WTC11 (cell line): ENCODE measurements around the gene SH3D19. TPM values are rescaled to one million over a fixed set of nuclear protein-coding genes. Genes with fewer than 3 reads are reported as not detected.

Experiments
- ATAC-seq: fragments of 200-7000 bp; cut with Tn5 transposase; 2 replicates; pipeline ENCODE4 v1.10.0; 2021; ENCODE audit warnings: mild to moderate bottlenecking, moderate library complexity
- CTCF ChIA-PET: fragments of 300-600 bp; sonication (Branson Sonifier 250); formaldehyde crosslinking; loops from one replicate; lab custom pipeline; 2021; ENCODE audit warnings: antibody characterized with exemption; lab: Charles Lee
- POLR2A ChIA-PET: fragments of 350-600 bp; sonication (Branson Sonifier 250); formaldehyde crosslinking; loops from one replicate; lab custom pipeline; 2021; ENCODE audit warnings: antibody characterized with exemption; lab: Charles Lee
- DNase-seq: peaks from one replicate; pipeline ENCODE4 v3.0.0; 2021; ENCODE audit warnings: low spot score
- H3K27ac Mint-ChIP-seq: 2 replicates; pipeline ENCODE4 v1.8.0; 2021; ENCODE audit warnings: mixed read lengths
- H3K27me3 Mint-ChIP-seq: 2 replicates; pipeline ENCODE4 v1.8.0; 2021; ENCODE audit warnings: low read depth, mild to moderate bottlenecking, moderate library complexity, mixed read lengths
- H3K36me3 Mint-ChIP-seq: 2 replicates; pipeline ENCODE4 v1.8.0; 2021; ENCODE audit warnings: mixed read lengths
- H3K4me1 Mint-ChIP-seq: 2 replicates; pipeline ENCODE4 v1.8.0; 2022; ENCODE audit warnings: mixed read lengths
- H3K4me3 Mint-ChIP-seq: 2 replicates; pipeline ENCODE4 v1.8.0; 2021; ENCODE audit warnings: mild to moderate bottlenecking, moderate library complexity, mixed read lengths
- H3K9me3 Mint-ChIP-seq: 2 replicates; pipeline ENCODE4 v1.8.0; 2021; ENCODE audit warnings: mixed read lengths
- EMX1 ChIP-seq: fragments of 250-450 bp; sonication (Bioruptor Pico); IDR thresholded peaks from 2 replicates; pipeline ENCODE4 v1.8.0; 2021; ENCODE audit warnings: mild to moderate bottlenecking
- ESRRA ChIP-seq: sonication (generic); formaldehyde crosslinking; IDR thresholded peaks from 2 replicates; pipeline ENCODE4 v1.8.1; 2022; ENCODE audit warnings: mild to moderate bottlenecking, missing genetic modification reagents, borderline replicate concordance
- GTF2I ChIP-seq: fragments of 250-450 bp; sonication (Bioruptor Pico); conservative IDR thresholded peaks from 2 replicates; pipeline ENCODE4 v1.4.0; 2021; ENCODE audit warnings: mild to moderate bottlenecking
- HMGA2 ChIP-seq: fragments of 250-450 bp; sonication (Bioruptor Pico); IDR thresholded peaks from 2 replicates; pipeline ENCODE4 v1.4.0; 2021; ENCODE audit warnings: mild to moderate bottlenecking, moderate library complexity
- JUN ChIP-seq: sonication (generic); formaldehyde crosslinking; IDR thresholded peaks from 2 replicates; pipeline ENCODE4 v1.8.0; 2023; ENCODE audit warnings: mild to moderate bottlenecking, missing genetic modification reagents
- KAT7 ChIP-seq: sonication (generic); formaldehyde crosslinking; IDR thresholded peaks from 2 replicates; pipeline ENCODE4 v1.8.1; 2023; ENCODE audit warnings: missing genetic modification reagents, mild to moderate bottlenecking, borderline replicate concordance
- NFATC4 ChIP-seq: fragments of 250-450 bp; sonication (Bioruptor Pico); IDR thresholded peaks from 2 replicates; pipeline ENCODE4 v1.9.0; 2021; ENCODE audit warnings: mild to moderate bottlenecking
- NFE2L1 ChIP-seq: sonication (generic); formaldehyde crosslinking; IDR thresholded peaks from 2 replicates; pipeline ENCODE4 v1.8.1; 2023; ENCODE audit warnings: missing genetic modification reagents
- NFYB ChIP-seq: sonication (generic); formaldehyde crosslinking; conservative IDR thresholded peaks from 2 replicates; pipeline ENCODE4 v1.8.0; 2022; ENCODE audit warnings: low read depth, missing genetic modification reagents
- NR2C2 ChIP-seq: sonication (generic); formaldehyde crosslinking; IDR thresholded peaks from 2 replicates; pipeline ENCODE4 v1.8.0; 2022; ENCODE audit warnings: mild to moderate bottlenecking, missing genetic modification reagents
- RELA ChIP-seq: sonication (generic); formaldehyde crosslinking; IDR thresholded peaks from 2 replicates; pipeline ENCODE4 v1.8.1; 2022; ENCODE audit warnings: missing genetic modification reagents, mild to moderate bottlenecking, borderline replicate concordance
- SMAD4 ChIP-seq: sonication (generic); formaldehyde crosslinking; IDR thresholded peaks from 2 replicates; pipeline ENCODE4 v1.8.0; 2022; ENCODE audit warnings: mild to moderate bottlenecking, missing genetic modification reagents
- TEAD1 ChIP-seq: sonication (generic); formaldehyde crosslinking; IDR thresholded peaks from 2 replicates; pipeline ENCODE4 v1.8.0; 2022; ENCODE audit warnings: mild to moderate bottlenecking, missing genetic modification reagents
- ZNF121 ChIP-seq: sonication (generic); formaldehyde crosslinking; IDR thresholded peaks from 2 replicates; pipeline ENCODE4 v1.8.0; 2023; ENCODE audit warnings: missing genetic modification reagents
- ZNF219 ChIP-seq: sonication (generic); formaldehyde crosslinking; IDR thresholded peaks from 2 replicates; pipeline ENCODE4 v1.8.0; 2023; ENCODE audit warnings: missing genetic modification reagents, mild to moderate bottlenecking, borderline replicate concordance
- ZNF416 ChIP-seq: fragments of 250-450 bp; sonication (Bioruptor Pico); IDR thresholded peaks from 2 replicates; pipeline ENCODE4 v1.9.0; 2021; ENCODE audit warnings: mild to moderate bottlenecking, inconsistent platforms
- total RNA-seq: library from RNA; stranded (reverse); gene quantifications from 3 replicates; pipeline ENCODE4 v1.2.3, GENCODE V29; 2021
- TF ChIP-seq, protein P1 (sequence below): sonication (generic); formaldehyde crosslinking; IDR thresholded peaks from 2 replicates; pipeline ENCODE4 v1.8.1; 2022; ENCODE audit warnings: mild to moderate bottlenecking, missing genetic modification reagents, moderate library complexity, borderline replicate concordance
- TF ChIP-seq, protein P2 (sequence below): sonication (generic); formaldehyde crosslinking; conservative IDR thresholded peaks from 2 replicates; pipeline ENCODE4 v1.8.1; 2022; ENCODE audit warnings: mild to moderate bottlenecking, missing genetic modification reagents
- TF ChIP-seq, protein P3 (sequence below): sonication (generic); formaldehyde crosslinking; IDR thresholded peaks from 2 replicates; pipeline ENCODE4 v1.8.1; 2023; ENCODE audit warnings: mild to moderate bottlenecking, moderate library complexity, missing genetic modification reagents
- TF ChIP-seq, protein P4 (sequence below): sonication (generic); formaldehyde crosslinking; IDR thresholded peaks from 2 replicates; pipeline ENCODE4 v1.8.1; 2022; ENCODE audit warnings: missing genetic modification reagents, borderline replicate concordance
- TF ChIP-seq, protein P5 (sequence below): fragments of 250-450 bp; sonication (Bioruptor Pico); IDR thresholded peaks from 2 replicates; pipeline ENCODE4 v1.9.0; 2021; ENCODE audit warnings: moderate library complexity, mild to moderate bottlenecking, inconsistent platforms, borderline replicate concordance
- TF ChIP-seq, protein P6 (sequence below): fragments of 200-600 bp; IDR thresholded peaks from 2 replicates; pipeline ENCODE4 v1.8.0; 2022; ENCODE audit warnings: antibody characterized with exemption

Gene SH3D19
- total RNA-seq, 1 experiment from 2014 or later = 41.6 TPM

DNA sequence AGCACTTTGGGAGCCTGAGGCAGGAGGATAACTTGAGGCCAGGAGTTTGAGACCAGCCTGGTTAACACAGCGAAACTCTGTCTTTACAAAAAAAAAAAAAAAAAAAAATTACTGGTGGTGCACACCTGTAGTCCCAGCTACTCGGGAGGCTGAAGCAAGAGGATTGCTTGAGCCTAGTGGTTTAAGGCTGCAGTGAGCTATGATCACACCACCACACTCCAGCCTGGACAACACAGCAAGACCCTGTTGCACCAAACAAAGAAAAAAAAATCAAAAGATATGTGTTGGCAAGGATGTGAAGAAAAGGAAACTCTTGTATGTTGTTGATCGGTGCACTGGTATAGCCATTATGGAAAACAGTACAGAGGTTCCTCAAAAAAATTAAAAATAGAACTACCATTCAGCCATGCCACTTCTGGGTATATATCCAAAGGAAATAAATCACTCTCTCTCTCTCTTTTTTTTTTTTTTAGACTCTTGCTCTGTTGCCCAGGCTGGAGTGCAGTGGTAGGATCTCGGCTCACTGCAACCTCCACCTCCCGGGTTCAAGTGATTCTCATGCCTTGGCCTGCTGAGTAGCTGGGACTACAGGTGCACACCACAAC, 15.2 kb downstream of the SH3D19 start:
- H3K9me3 Mint-ChIP-seq = peaks cover 3% of the 10 kb centered on the region
- H3K4me1 Mint-ChIP-seq = peaks cover 34% of the 10 kb centered on the region
- no peak for TF ChIP-seq KAT7 (CRISPR knock-in tag)
- TF ChIP-seq ZNF121 (CRISPR knock-in tag) = peak; percentile 58
- no peak for TF ChIP-seq NR2C2 (CRISPR knock-in tag)
- TF ChIP-seq, protein P1, sequence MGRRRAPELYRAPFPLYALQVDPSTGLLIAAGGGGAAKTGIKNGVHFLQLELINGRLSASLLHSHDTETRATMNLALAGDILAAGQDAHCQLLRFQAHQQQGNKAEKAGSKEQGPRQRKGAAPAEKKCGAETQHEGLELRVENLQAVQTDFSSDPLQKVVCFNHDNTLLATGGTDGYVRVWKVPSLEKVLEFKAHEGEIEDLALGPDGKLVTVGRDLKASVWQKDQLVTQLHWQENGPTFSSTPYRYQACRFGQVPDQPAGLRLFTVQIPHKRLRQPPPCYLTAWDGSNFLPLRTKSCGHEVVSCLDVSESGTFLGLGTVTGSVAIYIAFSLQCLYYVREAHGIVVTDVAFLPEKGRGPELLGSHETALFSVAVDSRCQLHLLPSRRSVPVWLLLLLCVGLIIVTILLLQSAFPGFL (CRISPR knock-in tag) = no peak
- TF ChIP-seq, protein P2, sequence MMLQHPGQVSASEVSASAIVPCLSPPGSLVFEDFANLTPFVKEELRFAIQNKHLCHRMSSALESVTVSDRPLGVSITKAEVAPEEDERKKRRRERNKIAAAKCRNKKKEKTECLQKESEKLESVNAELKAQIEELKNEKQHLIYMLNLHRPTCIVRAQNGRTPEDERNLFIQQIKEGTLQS = no peak
- TF ChIP-seq EMX1 (CRISPR knock-in tag) = no peak
- TF ChIP-seq NFATC4 (CRISPR knock-in tag) = no peak
- no peak for TF ChIP-seq ZNF416
- no peak for DNase-seq
- no peak overlapping the region for H3K4me3 Mint-ChIP-seq
- ATAC-seq = no peak
- POLR2A ChIA-PET = no interaction called here
- no peaks in the 10 kb centered on the region for H3K27me3 Mint-ChIP-seq
- CTCF ChIA-PET = no interaction called here
- peaks cover 20% of the 10 kb centered on the region for H3K36me3 Mint-ChIP-seq
- H3K27ac Mint-ChIP-seq = no peak overlapping the region

DNA sequence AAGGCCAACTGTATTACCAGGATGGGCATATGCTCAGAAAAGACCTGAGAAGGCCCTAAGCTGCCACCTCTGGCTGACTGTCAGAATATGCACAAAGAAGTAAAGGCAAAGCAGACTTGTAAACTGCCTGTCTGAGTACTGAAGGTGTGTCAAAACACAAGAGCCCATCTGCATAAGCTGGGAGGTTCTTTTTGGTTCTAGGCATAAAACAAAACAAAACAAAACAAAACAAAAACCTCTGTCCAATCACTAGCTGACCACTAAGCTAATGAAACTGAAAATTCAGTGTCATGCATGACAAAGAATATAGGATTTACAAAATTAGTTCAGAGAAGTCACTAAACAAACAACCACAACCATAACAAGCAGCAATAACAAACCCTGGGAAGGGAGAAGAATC, 20.6 kb downstream of the SH3D19 start:
- DNase-seq (no peak), ATAC-seq (peak; percentile 83)
- Mint-ChIP-seq H3K27me3 (no peaks in the 10 kb centered on the region), H3K4me1 (peaks cover 41% of the 10 kb centered on the region), H3K4me3 (no peak overlapping the region), H3K9me3 (0 out of 2 replicates have a peak, but pooled peaks cover 3% of the 10 kb centered on the region), H3K36me3 (peaks cover 14% of the 10 kb centered on the region), H3K27ac (peak overlapping the region; percentile 87; the same call in 1 of the 2 replicates)
- CTCF ChIA-PET = interaction anchor here (1.7 to 2.9 kb wide), 2 partner anchors 20 to 28 kb away, joined by 8 to 13 read pairs; partner anchors contain the start of gene PRSS48
- TF ChIP-seq SMAD4 (no peak), NFE2L1 (CRISPR knock-in tag) (no peak), ESRRA (CRISPR knock-in tag) (no peak), KAT7 (CRISPR knock-in tag) (no peak), GTF2I (CRISPR knock-in tag) (no peak), HMGA2 (CRISPR knock-in tag) (no peak)
- TF ChIP-seq, protein P3, sequence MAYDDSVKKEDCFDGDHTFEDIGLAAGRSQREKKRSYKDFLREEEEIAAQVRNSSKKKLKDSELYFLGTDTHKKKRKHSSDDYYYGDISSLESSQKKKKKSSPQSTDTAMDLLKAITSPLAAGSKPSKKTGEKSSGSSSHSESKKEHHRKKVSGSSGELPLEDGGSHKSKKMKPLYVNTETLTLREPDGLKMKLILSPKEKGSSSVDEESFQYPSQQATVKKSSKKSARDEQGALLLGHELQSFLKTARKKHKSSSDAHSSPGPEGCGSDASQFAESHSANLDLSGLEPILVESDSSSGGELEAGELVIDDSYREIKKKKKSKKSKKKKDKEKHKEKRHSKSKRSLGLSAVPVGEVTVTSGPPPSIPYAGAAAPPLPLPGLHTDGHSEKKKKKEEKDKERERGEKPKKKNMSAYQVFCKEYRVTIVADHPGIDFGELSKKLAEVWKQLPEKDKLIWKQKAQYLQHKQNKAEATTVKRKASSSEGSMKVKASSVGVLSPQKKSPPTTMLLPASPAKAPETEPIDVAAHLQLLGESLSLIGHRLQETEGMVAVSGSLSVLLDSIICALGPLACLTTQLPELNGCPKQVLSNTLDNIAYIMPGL (CRISPR knock-in tag) = no peak
- POLR2A ChIA-PET = interaction anchor here (0.9 kb wide), 1 partner anchor 12 kb away, joined by 3 read pairs; no protein-coding TSS in a partner anchor

DNA sequence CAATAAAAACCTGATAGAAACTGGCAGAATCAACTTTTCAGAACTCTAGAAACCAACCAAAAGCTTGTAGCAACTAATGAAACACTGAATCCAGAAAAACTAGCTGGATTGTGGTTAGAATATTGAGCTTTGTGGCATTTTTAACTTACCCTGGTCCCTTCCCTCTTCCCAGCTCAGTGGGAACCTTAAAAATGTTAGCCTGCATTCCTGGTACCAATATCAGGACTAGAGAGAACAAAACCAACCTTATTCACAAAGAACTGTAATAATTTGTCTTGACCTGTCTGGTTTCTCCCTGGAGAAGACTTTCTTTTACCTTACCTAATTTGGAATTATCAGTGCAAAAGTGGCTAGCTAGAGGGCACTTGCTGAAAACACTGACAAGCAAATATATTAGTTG, 21.2 kb downstream of the SH3D19 start:
- no peak for TF ChIP-seq ZNF219 (CRISPR knock-in tag)
- no peaks in the 10 kb centered on the region for H3K27me3 Mint-ChIP-seq
- 0 out of 2 replicates have a peak, but pooled peaks cover 3% of the 10 kb centered on the region for H3K9me3 Mint-ChIP-seq
- no peak overlapping the region for H3K4me3 Mint-ChIP-seq
- H3K4me1 Mint-ChIP-seq = peaks cover 41% of the 10 kb centered on the region
- ChIA-PET POLR2A (interaction anchor here (0.9 kb wide), 1 partner anchor 12 kb away, joined by 3 read pairs; no protein-coding TSS in a partner anchor), CTCF (interaction anchor here (0.7 to 2.9 kb wide), 3 partner anchors 19 to 1793 kb away, joined by 3 to 13 read pairs (median 8); partner anchors contain the start of gene PRSS48)
- H3K27ac Mint-ChIP-seq = peak overlapping the region; percentile 87
- no peak for DNase-seq
- peaks cover 14% of the 10 kb centered on the region for H3K36me3 Mint-ChIP-seq
- ATAC-seq = no peak

DNA sequence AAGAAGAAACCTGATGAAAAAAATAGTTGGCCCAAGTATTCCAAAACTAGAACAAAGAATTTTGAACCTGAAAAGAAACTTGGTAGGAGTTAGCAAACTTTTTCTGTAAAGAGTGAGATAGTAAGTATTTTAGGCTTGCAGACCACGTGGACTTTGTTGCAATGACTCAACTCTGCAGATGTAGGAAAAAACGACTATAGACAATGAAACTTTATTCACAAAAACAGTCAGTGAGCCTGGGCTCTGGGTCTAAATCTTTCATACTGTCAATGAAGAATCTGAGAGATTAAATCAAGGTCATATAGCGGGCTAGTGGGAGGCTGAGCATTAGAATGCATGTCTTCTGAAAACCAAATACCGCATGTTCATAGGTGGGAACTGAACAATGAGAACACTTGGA, 23.0 kb downstream of the SH3D19 start:
- Mint-ChIP-seq H3K4me1 (peaks cover 42% of the 10 kb centered on the region), H3K27ac (peak overlapping the region; percentile 46; the same call in 1 of the 2 replicates), H3K27me3 (no peaks in the 10 kb centered on the region), H3K9me3 (0 out of 2 replicates have a peak, but pooled peaks cover 3% of the 10 kb centered on the region), H3K4me3 (no peak overlapping the region), H3K36me3 (peaks cover 9% of the 10 kb centered on the region)
- ChIA-PET POLR2A (no interaction called here), CTCF (interaction anchor here (2.9 kb wide), 1 partner anchor 26 kb away, joined by 13 read pairs; the partner anchor contains the start of gene PRSS48)
- DNase-seq (no peak), ATAC-seq (no peak)
- TF ChIP-seq GTF2I (CRISPR knock-in tag) = no peak
- TF ChIP-seq RELA (CRISPR knock-in tag) = no peak
- TF ChIP-seq NFYB (CRISPR knock-in tag) = no peak
- TF ChIP-seq, protein P4, sequence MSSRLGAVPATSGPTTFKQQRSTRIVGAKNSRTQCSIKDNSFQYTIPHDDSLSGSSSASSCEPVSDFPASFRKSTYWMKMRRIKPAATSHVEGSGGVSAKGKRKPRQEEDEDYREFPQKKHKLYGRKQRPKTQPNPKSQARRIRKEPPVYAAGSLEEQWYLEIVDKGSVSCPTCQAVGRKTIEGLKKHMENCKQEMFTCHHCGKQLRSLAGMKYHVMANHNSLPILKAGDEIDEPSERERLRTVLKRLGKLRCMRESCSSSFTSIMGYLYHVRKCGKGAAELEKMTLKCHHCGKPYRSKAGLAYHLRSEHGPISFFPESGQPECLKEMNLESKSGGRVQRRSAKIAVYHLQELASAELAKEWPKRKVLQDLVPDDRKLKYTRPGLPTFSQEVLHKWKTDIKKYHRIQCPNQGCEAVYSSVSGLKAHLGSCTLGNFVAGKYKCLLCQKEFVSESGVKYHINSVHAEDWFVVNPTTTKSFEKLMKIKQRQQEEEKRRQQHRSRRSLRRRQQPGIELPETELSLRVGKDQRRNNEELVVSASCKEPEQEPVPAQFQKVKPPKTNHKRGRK (CRISPR knock-in tag) = no peak
- no peak for TF ChIP-seq KAT7 (CRISPR knock-in tag)
- no peak for TF ChIP-seq TEAD1
- TF ChIP-seq, protein P5, sequence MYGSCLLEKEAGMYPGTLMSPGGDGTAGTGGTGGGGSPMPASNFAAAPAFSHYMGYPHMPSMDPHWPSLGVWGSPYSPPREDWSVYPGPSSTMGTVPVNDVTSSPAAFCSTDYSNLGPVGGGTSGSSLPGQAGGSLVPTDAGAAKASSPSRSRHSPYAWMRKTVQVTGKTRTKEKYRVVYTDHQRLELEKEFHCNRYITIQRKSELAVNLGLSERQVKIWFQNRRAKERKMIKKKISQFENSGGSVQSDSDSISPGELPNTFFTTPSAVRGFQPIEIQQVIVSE (CRISPR knock-in tag) = no peak
- TF ChIP-seq, protein P6, sequence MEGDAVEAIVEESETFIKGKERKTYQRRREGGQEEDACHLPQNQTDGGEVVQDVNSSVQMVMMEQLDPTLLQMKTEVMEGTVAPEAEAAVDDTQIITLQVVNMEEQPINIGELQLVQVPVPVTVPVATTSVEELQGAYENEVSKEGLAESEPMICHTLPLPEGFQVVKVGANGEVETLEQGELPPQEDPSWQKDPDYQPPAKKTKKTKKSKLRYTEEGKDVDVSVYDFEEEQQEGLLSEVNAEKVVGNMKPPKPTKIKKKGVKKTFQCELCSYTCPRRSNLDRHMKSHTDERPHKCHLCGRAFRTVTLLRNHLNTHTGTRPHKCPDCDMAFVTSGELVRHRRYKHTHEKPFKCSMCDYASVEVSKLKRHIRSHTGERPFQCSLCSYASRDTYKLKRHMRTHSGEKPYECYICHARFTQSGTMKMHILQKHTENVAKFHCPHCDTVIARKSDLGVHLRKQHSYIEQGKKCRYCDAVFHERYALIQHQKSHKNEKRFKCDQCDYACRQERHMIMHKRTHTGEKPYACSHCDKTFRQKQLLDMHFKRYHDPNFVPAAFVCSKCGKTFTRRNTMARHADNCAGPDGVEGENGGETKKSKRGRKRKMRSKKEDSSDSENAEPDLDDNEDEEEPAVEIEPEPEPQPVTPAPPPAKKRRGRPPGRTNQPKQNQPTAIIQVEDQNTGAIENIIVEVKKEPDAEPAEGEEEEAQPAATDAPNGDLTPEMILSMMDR = no peak
- TF ChIP-seq JUN (CRISPR knock-in tag) = no peak
